ENCODE results near the gene USE1.

- TF ChIP-seq, protein P1, sequence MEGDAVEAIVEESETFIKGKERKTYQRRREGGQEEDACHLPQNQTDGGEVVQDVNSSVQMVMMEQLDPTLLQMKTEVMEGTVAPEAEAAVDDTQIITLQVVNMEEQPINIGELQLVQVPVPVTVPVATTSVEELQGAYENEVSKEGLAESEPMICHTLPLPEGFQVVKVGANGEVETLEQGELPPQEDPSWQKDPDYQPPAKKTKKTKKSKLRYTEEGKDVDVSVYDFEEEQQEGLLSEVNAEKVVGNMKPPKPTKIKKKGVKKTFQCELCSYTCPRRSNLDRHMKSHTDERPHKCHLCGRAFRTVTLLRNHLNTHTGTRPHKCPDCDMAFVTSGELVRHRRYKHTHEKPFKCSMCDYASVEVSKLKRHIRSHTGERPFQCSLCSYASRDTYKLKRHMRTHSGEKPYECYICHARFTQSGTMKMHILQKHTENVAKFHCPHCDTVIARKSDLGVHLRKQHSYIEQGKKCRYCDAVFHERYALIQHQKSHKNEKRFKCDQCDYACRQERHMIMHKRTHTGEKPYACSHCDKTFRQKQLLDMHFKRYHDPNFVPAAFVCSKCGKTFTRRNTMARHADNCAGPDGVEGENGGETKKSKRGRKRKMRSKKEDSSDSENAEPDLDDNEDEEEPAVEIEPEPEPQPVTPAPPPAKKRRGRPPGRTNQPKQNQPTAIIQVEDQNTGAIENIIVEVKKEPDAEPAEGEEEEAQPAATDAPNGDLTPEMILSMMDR (IDR thresholded peaks at IDR 0.05), result no peak
- no peak for TF ChIP-seq POLR2AphosphoS5 (IDR thresholded peaks at IDR 0.05; ENCODE audit: low read depth, low read length)
Observed at GRCh38 chr19:17268754-17269153, 53.6 kb downstream of the USE1 start.

All from Panc1 (cell line).